OCI-LY1 (cell line): ENCODE data around the gene PKMYT1.

ENCODE experiments used
- H2AFZ ChIP-seq: fragments of 200-600 bp; sonication (generic), shearing (Covaris generic); 2 replicates; pipeline ENCODE4 v1.6.0; 2014; ENCODE audit warnings: antibody characterized with exemption, mild to moderate bottlenecking, low read length
- H3F3A ChIP-seq: fragments of 200-600 bp; sonication (generic), shearing (Covaris generic); 2 replicates; pipeline ENCODE4 v1.6.0; 2014; ENCODE audit warnings: mild to moderate bottlenecking, antibody characterized with exemption, low read length, moderate library complexity; ENCODE audit not compliant: insufficient read depth
- H3K27ac ChIP-seq: fragments of 200-600 bp; sonication (generic); 2 replicates; pipeline ENCODE4 v1.5.1; 2014; ENCODE audit warnings: low read length, mixed run types, mild to moderate bottlenecking, low read depth; ENCODE audit not compliant: poor library complexity, severe bottlenecking
- H3K27me3 ChIP-seq: fragments of 200-600 bp; sonication (generic); 2 replicates; pipeline ENCODE4 v1.6.0; 2014; ENCODE audit warnings: antibody characterized with exemption, mild to moderate bottlenecking, low read length, moderate library complexity; ENCODE audit not compliant: insufficient read depth
- H3K36me3 ChIP-seq: fragments of 200-600 bp; sonication (generic); 2 replicates; pipeline ENCODE4 v1.6.1; 2014; ENCODE audit warnings: mild to moderate bottlenecking, antibody characterized with exemption, low read length, moderate library complexity, mixed read lengths; ENCODE audit not compliant: insufficient read depth
- H3K4me1 ChIP-seq: fragments of 200-600 bp; sonication (generic); 2 replicates; pipeline ENCODE4 v1.5.1; 2014; ENCODE audit warnings: mild to moderate bottlenecking, low read length, moderate library complexity; ENCODE audit not compliant: insufficient read depth, severe bottlenecking
- H3K4me2 ChIP-seq: fragments of 200-600 bp; sonication (generic), shearing (Covaris generic); 2 replicates; pipeline ENCODE4 v1.6.1; 2014; ENCODE audit warnings: low read length
- H3K4me3 ChIP-seq: fragments of 200-600 bp; sonication (generic); 2 replicates; pipeline ENCODE4 v1.5.1; 2014; ENCODE audit warnings: low read length, low read depth, mild to moderate bottlenecking, mixed read lengths; ENCODE audit not compliant: poor library complexity, severe bottlenecking
- H3K79me2 ChIP-seq: fragments of 200-600 bp; shearing (Covaris generic); 2 replicates; pipeline ENCODE4 v1.6.1; 2016; ENCODE audit warnings: mixed run types, low read length, mixed read lengths; ENCODE audit not compliant: insufficient read depth
- H3K9ac ChIP-seq: fragments of 200-600 bp; sonication (generic), shearing (Covaris generic); 2 replicates; pipeline ENCODE4 v1.6.1; 2014; ENCODE audit warnings: mild to moderate bottlenecking, low read length, mixed read lengths
- H3K9me2 ChIP-seq: fragments of 200-600 bp; sonication (generic), shearing (Covaris generic); 2 replicates; pipeline ENCODE4 v1.6.1; 2014; ENCODE audit warnings: low read depth, mild to moderate bottlenecking, low read length, mixed read lengths
- H3K9me3 ChIP-seq: fragments of 200-600 bp; shearing (Covaris generic); 2 replicates; pipeline ENCODE4 v1.6.1; 2014; ENCODE audit warnings: low read length, mixed read lengths
- H4K20me1 ChIP-seq: fragments of 200-600 bp; sonication (generic), shearing (Covaris generic); 2 replicates; pipeline ENCODE4 v1.6.0; 2016; ENCODE audit warnings: mild to moderate bottlenecking, low read length; ENCODE audit not compliant: insufficient read depth
- EZH2 ChIP-seq: fragments of 200-600 bp; sonication (generic), shearing (Covaris generic); IDR thresholded peaks from 2 replicates; pipeline ENCODE4 v1.8.0; 2017; ENCODE audit warnings: borderline replicate concordance, mixed run types, mild to moderate bottlenecking, antibody characterized with exemption, low read length, moderate library complexity, mixed read lengths
- TF ChIP-seq, protein P1 (sequence below): fragments of 200-600 bp; sonication (generic), shearing (Covaris generic); IDR thresholded peaks from 2 replicates; pipeline ENCODE4 v1.5.1; 2017; ENCODE audit warnings: mild to moderate bottlenecking, antibody characterized with exemption, low read length, moderate library complexity, mixed read lengths

Gene PKMYT1

DNA sequence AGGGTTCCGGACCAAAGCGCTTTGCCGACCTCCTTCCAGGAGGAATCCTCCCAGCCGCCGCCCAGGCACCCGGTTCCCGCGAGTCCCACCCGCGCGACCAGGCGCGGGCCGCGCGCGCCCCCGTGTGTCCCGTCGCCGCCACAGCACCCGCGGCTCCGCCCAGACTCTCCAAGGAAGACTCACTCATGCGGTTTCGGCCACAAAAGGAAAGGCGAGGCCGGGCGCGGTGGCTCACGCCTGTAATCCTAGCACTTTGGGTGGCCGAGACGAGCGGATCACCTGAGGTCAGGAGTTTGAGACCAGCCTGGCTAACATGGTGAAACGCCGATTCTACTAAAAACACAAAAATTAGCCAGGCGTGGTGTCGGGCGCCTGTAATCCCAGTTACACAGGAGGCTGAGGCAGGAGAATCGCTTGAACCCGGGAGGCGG, 3.5 kb upstream of the PKMYT1 start:
- Histone ChIP-seq H3F3A (no peaks in the 10 kb centered on the region), H3K4me2 (peak overlapping the region; percentile 56), H3K36me3 (no peaks in the 10 kb centered on the region), H4K20me1 (no peaks in the 10 kb centered on the region), H3K9ac (no peak overlapping the region; the same call in 1 of the 2 replicates), H2AFZ (no peak overlapping the region), H3K79me2 (0 out of 2 replicates have a peak, but pooled peaks cover 3% of the 10 kb centered on the region), H3K4me1 (peaks cover 33% of the 10 kb centered on the region), H3K9me3 (no peaks in the 10 kb centered on the region), H3K4me3 (peak overlapping the region; percentile 26), H3K27me3 (peaks cover 3% of the 10 kb centered on the region; the same call in 1 of the 2 replicates), H3K27ac (no peak overlapping the region), H3K9me2 (no peaks in the 10 kb centered on the region)
- no peak for TF ChIP-seq EZH2
- TF ChIP-seq, protein P1, sequence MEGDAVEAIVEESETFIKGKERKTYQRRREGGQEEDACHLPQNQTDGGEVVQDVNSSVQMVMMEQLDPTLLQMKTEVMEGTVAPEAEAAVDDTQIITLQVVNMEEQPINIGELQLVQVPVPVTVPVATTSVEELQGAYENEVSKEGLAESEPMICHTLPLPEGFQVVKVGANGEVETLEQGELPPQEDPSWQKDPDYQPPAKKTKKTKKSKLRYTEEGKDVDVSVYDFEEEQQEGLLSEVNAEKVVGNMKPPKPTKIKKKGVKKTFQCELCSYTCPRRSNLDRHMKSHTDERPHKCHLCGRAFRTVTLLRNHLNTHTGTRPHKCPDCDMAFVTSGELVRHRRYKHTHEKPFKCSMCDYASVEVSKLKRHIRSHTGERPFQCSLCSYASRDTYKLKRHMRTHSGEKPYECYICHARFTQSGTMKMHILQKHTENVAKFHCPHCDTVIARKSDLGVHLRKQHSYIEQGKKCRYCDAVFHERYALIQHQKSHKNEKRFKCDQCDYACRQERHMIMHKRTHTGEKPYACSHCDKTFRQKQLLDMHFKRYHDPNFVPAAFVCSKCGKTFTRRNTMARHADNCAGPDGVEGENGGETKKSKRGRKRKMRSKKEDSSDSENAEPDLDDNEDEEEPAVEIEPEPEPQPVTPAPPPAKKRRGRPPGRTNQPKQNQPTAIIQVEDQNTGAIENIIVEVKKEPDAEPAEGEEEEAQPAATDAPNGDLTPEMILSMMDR, result peak; percentile 92

DNA sequence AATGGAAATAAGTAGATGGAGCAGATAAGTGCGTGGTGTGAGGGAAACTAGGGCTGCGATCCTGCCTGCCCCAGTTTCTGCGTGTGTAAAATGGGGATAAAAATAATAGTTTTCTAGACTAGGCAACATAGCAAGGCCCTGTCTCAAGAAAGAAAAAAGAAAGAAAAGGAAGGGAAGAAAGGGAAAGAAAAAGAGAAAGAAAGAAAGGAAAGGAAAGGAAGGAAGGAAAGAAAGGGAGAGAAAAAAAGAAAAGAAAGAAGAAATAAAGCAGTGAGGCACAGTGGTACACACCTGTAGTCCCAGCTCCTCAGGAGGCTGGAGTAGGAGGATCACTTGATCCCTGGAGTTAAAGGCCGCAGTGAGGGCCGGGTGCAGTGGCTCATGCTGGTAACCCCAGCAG, 2.2 kb upstream of the PKMYT1 start:
- H3K27ac ChIP-seq, result no peak overlapping the region
- peaks cover 3% of the 10 kb centered on the region; the same call in 1 of the 2 replicates for H3K79me2 ChIP-seq
- peaks cover 3% of the 10 kb centered on the region; the same call in 1 of the 2 replicates for H3K27me3 ChIP-seq
- H3K4me3 ChIP-seq, result no peak overlapping the region
- H3K9ac ChIP-seq, result no peak overlapping the region
- no peaks in the 10 kb centered on the region for H3F3A ChIP-seq
- no peak for TF ChIP-seq EZH2
- TF ChIP-seq, protein P1, result no peak
- no peak overlapping the region for H3K4me2 ChIP-seq
- H3K4me1 ChIP-seq, result peaks cover 46% of the 10 kb centered on the region
- no peaks in the 10 kb centered on the region for H4K20me1 ChIP-seq
- no peaks in the 10 kb centered on the region for H3K9me2 ChIP-seq
- no peaks in the 10 kb centered on the region for H3K9me3 ChIP-seq
- no peak overlapping the region for H2AFZ ChIP-seq
- peaks cover 10% of the 10 kb centered on the region; the same call in 1 of the 2 replicates for H3K36me3 ChIP-seq

DNA sequence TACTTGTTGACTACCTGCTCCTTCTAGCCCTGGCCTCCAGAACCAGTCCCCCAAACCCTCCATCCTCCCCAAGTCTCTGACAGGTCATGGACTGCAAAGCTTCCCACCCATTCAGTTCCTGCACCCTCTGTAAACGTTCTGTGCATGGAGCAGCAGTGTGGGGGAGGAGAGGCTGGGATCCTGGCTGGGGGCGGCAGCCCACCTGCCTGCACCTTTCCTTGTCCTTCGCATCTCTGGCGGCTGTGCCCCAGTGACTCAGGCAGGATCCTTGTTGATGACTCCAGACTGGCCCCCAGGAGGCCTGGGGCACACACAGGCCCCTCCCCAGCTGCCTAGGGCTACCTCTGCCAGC, 1.6 kb upstream of the PKMYT1 start:
- Histone ChIP-seq H2AFZ (no peak overlapping the region), H3K9me2 (no peaks in the 10 kb centered on the region), H3F3A (no peaks in the 10 kb centered on the region), H3K27me3 (peaks cover 3% of the 10 kb centered on the region; the same call in 1 of the 2 replicates), H3K9me3 (no peaks in the 10 kb centered on the region), H3K4me1 (peaks cover 49% of the 10 kb centered on the region), H3K4me3 (no peak overlapping the region), H3K79me2 (peaks cover 3% of the 10 kb centered on the region; the same call in 1 of the 2 replicates), H4K20me1 (no peaks in the 10 kb centered on the region), H3K36me3 (peaks cover 15% of the 10 kb centered on the region; the same call in 1 of the 2 replicates), H3K9ac (no peak overlapping the region), H3K27ac (no peak overlapping the region), H3K4me2 (no peak overlapping the region)
- no peak for TF ChIP-seq EZH2
- TF ChIP-seq, protein P1, result no peak
